ENCODE measurements around the gene BOC. TPM values are rescaled to one million over a fixed set of nuclear protein-coding genes. Genes with fewer than 3 reads are reported as not detected.

BOC gene
- total and polyA plus RNA-seq, 2 of the 4 experiments (the other 2 are of a cell fraction): 6.8 to 15.2 TPM

- ChIA-PET CTCF (no interaction called here), POLR2A (ENCODE audit: unreplicated experiment) (interaction anchor here (0.5 kb wide), 1 partner anchor 74 kb away, joined by 3 read pairs; no protein-coding TSS in a partner anchor)
- no peaks in the 10 kb centered on the region for H3K9me3 ChIP-seq (ENCODE audit: control insufficient read depth, insufficient read depth, low read length)
- peak overlapping the region; percentile 31; the same call in 1 of the 3 replicates for H2BK15ac ChIP-seq (ENCODE audit: low read depth, low read length)
- H3K14ac ChIP-seq (replicated peaks; ENCODE audit: low read depth, low read length): peak overlapping the region; percentile 97; the same call in 1 of the 2 replicates
- peak overlapping the region; percentile 91 for H3K23ac ChIP-seq (ENCODE audit: low read depth, low read length)
- H4K5ac ChIP-seq (ENCODE audit: low read depth, low read length): no peak overlapping the region; the same call in 1 of the 2 replicates
- H3K18ac ChIP-seq (ENCODE audit: low read depth, low read length): peak overlapping the region; percentile 91; the same call in 1 of the 2 replicates
- H3K9me1 ChIP-seq (ENCODE audit: insufficient read depth, low read length): no peaks in the 10 kb centered on the region
- intact Hi-C loops (cut with micrococcal nuclease) (loop anchor here (1.0 to 5.0 kb wide), 6 partner anchors 46 to 571 kb away; partner anchors contain the start of gene CCDC80), in situ Hi-C loops (cut with MboI; ENCODE audit: low sequenced_read_pairs) (no loop called here), dilution Hi-C loops (cut with HindIII; ENCODE audit: low sequenced_read_pairs, unreplicated experiment) (no loop called here)
- peak overlapping the region; percentile 87 for H3K4ac ChIP-seq (ENCODE audit: low read depth, low read length)
- H3K56ac ChIP-seq (ENCODE audit: extremely low read depth, insufficient read depth, low read length): peak overlapping the region; percentile 69
- BruUV-seq (replicated peaks): no TSS peak
- H3K4me1 ChIP-seq (ENCODE audit: control insufficient read depth, insufficient read depth, low read length): peaks cover 16% of the 10 kb centered on the region
- H3K79me1 ChIP-seq (ENCODE audit: low read depth in 1 of 2, low read length in 2 of 2): peaks cover 11% of the 10 kb centered on the region in 2 experiments; a peak in 2 of 4 replicates
- peak overlapping the region; percentile 72 for H3K9ac ChIP-seq (ENCODE audit: low read depth, low read length)
- H2AK9ac ChIP-seq (replicated peaks; ENCODE audit: low read depth, low read length, poor library complexity): peak overlapping the region; percentile 18
- 0 out of 2 replicates have a peak overlapping the region, but pooled peaks have one; percentile 32 for H2AK5ac ChIP-seq (ENCODE audit: low read depth, low read length)
- peaks cover 5% of the 10 kb centered on the region for H3K36me3 ChIP-seq (ENCODE audit: control insufficient read depth, insufficient read depth, low read length)
- no peaks in the 10 kb centered on the region; the same call in 1 of the 2 replicates for H3K27me3 ChIP-seq (ENCODE audit: control insufficient read depth, insufficient read depth, low read length)
- H2BK120ac ChIP-seq (ENCODE audit: low read depth, low read length): peak overlapping the region; percentile 83
- WGBS, 2 experiments (ENCODE audit: extremely low coverage in 2 of 2, insufficient read length in 1 of 2): 8% methylated on average over 2 of the region's 5 CpGs; no CpG with 5 or more reads in 1 of the 2 experiments
- peak overlapping the region; percentile 95 for H4K91ac ChIP-seq (ENCODE audit: insufficient read depth, low read depth, low read length)
- H4K20me1 ChIP-seq (ENCODE audit: insufficient read depth, low read length): no peaks in the 10 kb centered on the region
- DNase-seq: no peak
- H3K27ac ChIP-seq (ENCODE audit: insufficient read depth, low read length): peak overlapping the region; percentile 80
- H3K4me3 ChIP-seq (ENCODE audit: insufficient read depth, low read depth, low read length): peak overlapping the region; percentile 76
- H4K8ac ChIP-seq (ENCODE audit: low read depth in 2 of 2, low read length in 2 of 2): peak overlapping the region; percentile 62 to 64; a peak in 2 of 4 replicates
- H3K4me2 ChIP-seq (ENCODE audit: low read depth, low read length): peak overlapping the region; percentile 98
- peak overlapping the region; percentile 93 for H2AFZ ChIP-seq (replicated peaks; ENCODE audit: low read length, poor library complexity)
- no peak overlapping the region for H2BK5ac ChIP-seq (ENCODE audit: low read depth, low read length, poor library complexity, severe bottlenecking)
- no peak for ATAC-seq (ENCODE audit: low read depth)
- TF ChIP-seq RFX5 (IDR thresholded peaks at IDR 0.05; ENCODE audit: low read depth, low read length): no peak
- no peak for TF ChIP-seq POLR2A (IDR thresholded peaks at IDR 0.05; ENCODE audit: low read depth, low read length)
- no peak for TF ChIP-seq ELK1 (IDR thresholded peaks at IDR 0.05; ENCODE audit: borderline replicate concordance, low read depth, low read length)
- TF ChIP-seq RAD21 (IDR thresholded peaks at IDR 0.05; ENCODE audit: low read length): no peak
- no peak for TF ChIP-seq MAZ (IDR thresholded peaks at IDR 0.05; ENCODE audit: borderline replicate concordance, low read depth, low read length)
- TF ChIP-seq MXI1 (IDR thresholded peaks at IDR 0.05; ENCODE audit: borderline replicate concordance, low read depth, low read length): no peak
- no peak for TF ChIP-seq BHLHE40 (IDR thresholded peaks at IDR 0.05; ENCODE audit: low read depth, low read length)
- TF ChIP-seq SMC3 (IDR thresholded peaks at IDR 0.05; ENCODE audit: low read depth, low read length): no peak
- TF ChIP-seq CHD1 (IDR thresholded peaks at IDR 0.05; ENCODE audit: low read depth, low read length): no peak
- TF ChIP-seq CTCF (conservative IDR thresholded peaks at IDR 0.05; ENCODE audit: low read depth, low read length): no peak
- H2BK20ac ChIP-seq (ENCODE audit: low read depth, low read length): no peak overlapping the region
Measured at GRCh38 chr3:113212844-113213375, 1.6 kb downstream of the BOC start.
